ENCODE measurements around the gene ARFGEF3.

GRCh38 chr6:138334000-138334399 is 172.3 kb downstream of the ARFGEF3 start:
- TF ChIP-seq CTCF (conservative IDR thresholded peaks at IDR 0.05; ENCODE audit: low read depth, low read length) (no peak), EZH2 (IDR thresholded peaks at IDR 0.05; ENCODE audit: borderline replicate concordance, low read depth, low read length, poor library complexity, severe bottlenecking) (no peak)

Measured in A673 (cell line).